DND-41 (cell line): ENCODE data around the gene TMCC2.

ENCODE experiments used
- ATAC-seq: fragments of 200-7000 bp; cut with Tn5 transposase; 3 replicates; pipeline ENCODE4 v1.9.1; 2021; ENCODE audit warnings: low read depth; ENCODE audit not compliant: insufficient read depth
- DNase-seq: peaks from one replicate; pipeline ENCODE4 v3.0.0-alpha.2; 2020
- H2AFZ ChIP-seq: 2 replicates; pipeline ENCODE4 v1.6.0; 2012; ENCODE audit warnings: low read depth, low read length
- H3K27ac ChIP-seq: 2 replicates; pipeline ENCODE4 v1.5.1; 2012; ENCODE audit warnings: low read length, inconsistent platforms
- H3K27me3 ChIP-seq: fragments of 200-600 bp; sonication (generic); 2 replicates; pipeline ENCODE4 v1.6.0; 2012; ENCODE audit warnings: low read length, mild to moderate bottlenecking, inconsistent platforms; ENCODE audit not compliant: insufficient read depth, poor library complexity
- H3K36me3 ChIP-seq: 2 replicates; pipeline ENCODE4 v1.5.1; 2012; ENCODE audit warnings: low read length, inconsistent platforms; ENCODE audit not compliant: insufficient read depth
- H3K4me1 ChIP-seq: 2 replicates; pipeline ENCODE4 v1.5.1; 2012; ENCODE audit warnings: mild to moderate bottlenecking, low read length; ENCODE audit not compliant: insufficient read depth
- H3K4me2 ChIP-seq: 2 replicates; pipeline ENCODE4 v1.6.0; 2012; ENCODE audit warnings: mild to moderate bottlenecking, moderate library complexity, low read length, inconsistent platforms; ENCODE audit not compliant: insufficient read depth
- H3K4me3 ChIP-seq, 2 experiments: fragments of 200-600 bp in 1 of 2; shearing (Covaris generic) in 1 of 2; 2 replicates each; pipeline ENCODE4 v1.5.1; 2012 to 2016; ENCODE audit warnings: inconsistent platforms in 2 of 2, low read length in 2 of 2, mild to moderate bottlenecking in 2 of 2, low read depth in 1 of 2, moderate library complexity in 1 of 2
- H3K79me2 ChIP-seq: 2 replicates; pipeline ENCODE4 v1.6.0; 2012; ENCODE audit warnings: low read length, inconsistent platforms; ENCODE audit not compliant: insufficient read depth
- H3K9ac ChIP-seq: 2 replicates; pipeline ENCODE4 v1.6.0; 2012; ENCODE audit warnings: low read depth, mild to moderate bottlenecking, inconsistent platforms, low read length, moderate library complexity
- H3K9me3 ChIP-seq: 2 replicates; pipeline ENCODE4 v1.5.1; 2012; ENCODE audit warnings: low read length, moderate library complexity, mild to moderate bottlenecking, inconsistent platforms; ENCODE audit not compliant: insufficient read depth, severe bottlenecking
- H4K20me1 ChIP-seq: 2 replicates; pipeline ENCODE4 v1.6.0; 2012; ENCODE audit warnings: low read length; ENCODE audit not compliant: insufficient read depth
- EZH2 ChIP-seq: IDR thresholded peaks from 3 replicates; pipeline ENCODE4 v1.6.1; 2012; ENCODE audit warnings: borderline replicate concordance, low read depth, mild to moderate bottlenecking, moderate library complexity, low read length, inconsistent platforms; ENCODE audit not compliant: severe bottlenecking
- TF ChIP-seq, protein P1 (sequence below): IDR thresholded peaks from 2 replicates; pipeline ENCODE4 v1.5.1; 2012; ENCODE audit warnings: borderline replicate concordance, low read length, moderate library complexity, mild to moderate bottlenecking; ENCODE audit not compliant: poor library complexity, severe bottlenecking; ENCODE audit errors: extremely low read depth

The TMCC2 gene

DNA sequence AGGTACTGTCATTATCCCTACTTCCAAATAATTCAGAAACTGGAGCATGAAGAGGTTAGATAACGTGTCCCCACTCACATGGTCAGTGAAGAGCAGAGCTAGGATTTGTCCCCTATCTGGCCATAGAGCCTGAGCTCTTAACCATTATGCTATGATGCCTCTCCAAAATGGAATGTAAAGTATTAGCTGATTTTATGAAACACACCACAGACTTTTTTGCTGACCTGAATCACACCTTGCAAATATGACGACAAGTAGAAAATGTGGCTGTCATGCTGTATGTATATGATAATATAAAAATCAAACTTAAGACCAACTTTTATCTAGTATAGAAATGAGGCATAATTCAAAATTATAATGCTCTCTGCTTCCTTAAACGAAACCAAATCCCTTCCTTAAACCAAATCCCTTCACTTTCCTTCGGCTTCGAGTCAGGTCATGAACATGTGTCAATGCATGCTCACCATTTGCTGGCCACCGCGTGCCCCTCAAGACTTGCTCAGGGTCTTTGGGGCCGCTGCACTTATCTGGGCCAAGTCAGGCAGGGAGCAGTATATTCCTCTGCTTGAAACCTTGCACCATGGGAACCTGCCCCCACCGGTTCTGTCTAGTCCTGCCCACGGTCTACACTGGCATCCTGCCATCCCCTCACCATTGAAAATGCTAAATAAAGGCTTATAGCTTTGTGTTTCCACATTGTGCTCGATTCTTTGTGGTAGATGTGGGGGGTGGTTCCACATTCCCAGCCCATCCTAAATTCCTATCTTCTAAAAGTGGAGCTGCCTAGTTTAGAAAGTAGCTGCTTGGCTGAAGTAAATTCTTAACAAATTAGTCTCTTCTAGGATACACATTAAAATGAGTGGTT, 1.6 kb upstream of the TMCC2 start:
- H3K4me2 ChIP-seq: peak overlapping the region; percentile 82; the same call in 1 of the 2 replicates
- H3K9ac ChIP-seq: no peak overlapping the region
- no peak for DNase-seq
- peaks cover 33% of the 10 kb centered on the region for H3K4me1 ChIP-seq
- TF ChIP-seq, protein P1, sequence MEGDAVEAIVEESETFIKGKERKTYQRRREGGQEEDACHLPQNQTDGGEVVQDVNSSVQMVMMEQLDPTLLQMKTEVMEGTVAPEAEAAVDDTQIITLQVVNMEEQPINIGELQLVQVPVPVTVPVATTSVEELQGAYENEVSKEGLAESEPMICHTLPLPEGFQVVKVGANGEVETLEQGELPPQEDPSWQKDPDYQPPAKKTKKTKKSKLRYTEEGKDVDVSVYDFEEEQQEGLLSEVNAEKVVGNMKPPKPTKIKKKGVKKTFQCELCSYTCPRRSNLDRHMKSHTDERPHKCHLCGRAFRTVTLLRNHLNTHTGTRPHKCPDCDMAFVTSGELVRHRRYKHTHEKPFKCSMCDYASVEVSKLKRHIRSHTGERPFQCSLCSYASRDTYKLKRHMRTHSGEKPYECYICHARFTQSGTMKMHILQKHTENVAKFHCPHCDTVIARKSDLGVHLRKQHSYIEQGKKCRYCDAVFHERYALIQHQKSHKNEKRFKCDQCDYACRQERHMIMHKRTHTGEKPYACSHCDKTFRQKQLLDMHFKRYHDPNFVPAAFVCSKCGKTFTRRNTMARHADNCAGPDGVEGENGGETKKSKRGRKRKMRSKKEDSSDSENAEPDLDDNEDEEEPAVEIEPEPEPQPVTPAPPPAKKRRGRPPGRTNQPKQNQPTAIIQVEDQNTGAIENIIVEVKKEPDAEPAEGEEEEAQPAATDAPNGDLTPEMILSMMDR: no peak
- no peak for TF ChIP-seq EZH2
- no peaks in the 10 kb centered on the region for H3K9me3 ChIP-seq
- no peak overlapping the region for H3K27ac ChIP-seq
- H2AFZ ChIP-seq: no peak overlapping the region
- peaks cover 16% of the 10 kb centered on the region for H3K27me3 ChIP-seq
- no peak for ATAC-seq
- no peaks in the 10 kb centered on the region for H3K79me2 ChIP-seq
- no peak overlapping the region for H3K4me3 ChIP-seq
- peaks cover 6% of the 10 kb centered on the region for H4K20me1 ChIP-seq
- no peaks in the 10 kb centered on the region for H3K36me3 ChIP-seq

DNA sequence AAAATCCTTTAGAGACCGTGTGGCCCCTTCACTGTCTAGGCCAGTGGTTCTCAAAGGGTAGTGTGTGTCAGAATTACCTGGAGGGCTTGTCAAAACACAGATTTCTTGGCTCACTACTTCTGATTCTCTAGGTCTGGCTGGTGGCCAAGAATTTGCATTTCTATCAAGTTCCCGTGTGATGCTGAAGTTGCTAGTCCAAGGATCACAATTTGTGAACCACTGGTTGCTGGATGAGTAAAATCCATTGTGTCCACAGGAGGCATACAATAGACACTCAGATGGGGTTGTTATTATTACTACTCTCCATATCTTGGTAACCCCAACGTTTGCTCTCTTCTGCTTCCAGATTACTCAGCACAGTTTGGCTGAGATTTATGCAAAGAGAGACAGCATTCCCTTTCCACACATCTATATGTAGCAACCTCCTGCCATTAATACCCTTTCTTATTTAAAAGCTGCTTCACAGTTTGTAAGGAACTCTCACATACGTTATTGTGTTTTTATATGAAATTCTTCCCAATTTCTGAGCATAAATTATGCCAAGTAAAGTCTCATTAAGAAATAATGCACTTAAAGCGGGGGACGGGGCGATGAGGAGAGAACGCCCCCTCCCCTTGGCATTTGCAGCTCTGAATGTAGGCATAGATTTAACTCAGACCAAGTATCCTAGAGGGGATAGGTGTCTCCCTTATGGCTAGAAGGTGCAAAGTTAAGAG, 720 bp upstream of the TMCC2 start:
- TF ChIP-seq EZH2: no peak
- TF ChIP-seq, protein P1: no peak
- no peak for DNase-seq
- Histone ChIP-seq H3K4me3 (peak overlapping the region; percentile 19 to 61; a peak in 3 of 4 replicates), H3K36me3 (no peaks in the 10 kb centered on the region), H3K79me2 (no peaks in the 10 kb centered on the region), H4K20me1 (peaks cover 6% of the 10 kb centered on the region), H3K27ac (no peak overlapping the region), H2AFZ (peak overlapping the region; percentile 84), H3K9me3 (no peaks in the 10 kb centered on the region), H3K4me1 (peaks cover 33% of the 10 kb centered on the region), H3K9ac (peak overlapping the region; percentile 55), H3K27me3 (peaks cover 16% of the 10 kb centered on the region), H3K4me2 (peak overlapping the region; percentile 82)
- ATAC-seq: no peak

DNA sequence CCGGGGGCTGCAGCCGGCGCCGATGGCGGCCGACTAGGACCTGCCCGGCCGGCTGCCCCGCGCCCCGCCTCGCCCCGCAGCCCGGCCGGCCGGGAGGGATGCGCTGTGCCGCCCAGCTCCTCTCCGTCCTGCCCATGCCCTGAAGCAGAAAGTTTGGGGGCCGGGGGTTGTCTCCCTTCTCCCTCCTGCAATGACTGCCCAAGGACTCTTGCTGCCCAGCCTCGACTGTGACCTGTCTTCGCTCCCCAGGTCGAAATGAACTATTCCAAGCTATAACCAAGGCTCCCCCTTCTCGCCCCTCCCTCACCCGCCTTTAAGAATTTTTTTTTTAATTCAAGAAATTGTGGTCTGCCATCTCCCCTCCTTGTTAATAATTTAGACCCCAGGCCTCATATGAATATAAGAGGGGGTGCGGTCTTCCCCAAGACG, 361 bp downstream of the TMCC2 start:
- no peak for DNase-seq
- peaks cover 6% of the 10 kb centered on the region for H4K20me1 ChIP-seq
- peak overlapping the region; percentile 55 for H3K9ac ChIP-seq
- H3K79me2 ChIP-seq: no peaks in the 10 kb centered on the region
- H3K27me3 ChIP-seq: peaks cover 15% of the 10 kb centered on the region
- peak overlapping the region; percentile 66 for H2AFZ ChIP-seq
- peak overlapping the region in 1 of 2 experiments; percentile 61; a peak in 3 of 4 replicates for H3K4me3 ChIP-seq
- H3K9me3 ChIP-seq: no peaks in the 10 kb centered on the region
- no peaks in the 10 kb centered on the region for H3K36me3 ChIP-seq
- no peak for ATAC-seq
- peak overlapping the region; percentile 82 for H3K4me2 ChIP-seq
- H3K27ac ChIP-seq: no peak overlapping the region
- no peak for TF ChIP-seq EZH2
- TF ChIP-seq, protein P1: no peak
- H3K4me1 ChIP-seq: peaks cover 33% of the 10 kb centered on the region
